ENCODE results near the gene EEFSEC. TPM values are rescaled to one million over a fixed set of nuclear protein-coding genes. Genes with fewer than 3 reads are reported as not detected.

EEFSEC gene
- total RNA-seq, 1 experiment from 2014 or later: 9.5 TPM

DNA sequence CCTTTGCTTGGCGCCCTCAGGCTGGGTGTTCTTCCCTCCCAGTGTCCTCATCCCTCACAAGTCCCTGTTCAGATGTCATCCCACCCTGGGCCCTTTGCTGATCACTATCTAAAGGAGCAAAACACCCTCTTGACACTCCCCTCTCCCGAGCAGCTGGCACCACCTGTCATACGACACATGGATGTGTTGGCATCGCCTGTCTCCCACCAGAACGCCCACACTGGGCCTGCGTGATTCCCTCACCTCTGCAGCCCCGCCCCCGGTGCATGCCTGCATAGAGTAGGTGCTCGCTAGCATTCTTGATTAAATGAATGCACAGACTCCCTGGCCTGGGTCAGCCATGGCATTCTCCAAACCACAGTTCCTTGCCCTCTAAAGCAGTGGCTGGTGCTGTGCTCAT, 237.6 kb downstream of the EEFSEC start:
- Mint-ChIP-seq H3K27me3 (ENCODE audit: low read depth) (no peaks in the 10 kb centered on the region), H3K9me3 (no peaks in the 10 kb centered on the region), H3K36me3 (ENCODE audit: insufficient read depth in 1 of 3, low read depth in 3 of 3) (no peaks in the 10 kb centered on the region; a peak in 1 of 7 replicates), H3K4me3 (no peak overlapping the region), H3K27ac (peak overlapping the region in 1 of 3 experiments; percentile 54; a peak in 1 of 7 replicates), H3K4me1 (peaks cover 9 to 12% of the 10 kb centered on the region in 2 experiments)
- Histone ChIP-seq H3K27me3 (ENCODE audit: insufficient read depth, low read length) (no peaks in the 10 kb centered on the region), H3K9me3 (ENCODE audit: control insufficient read depth, low read depth, low read length) (no peaks in the 10 kb centered on the region), H3K56ac (ENCODE audit: insufficient read length, low read depth, low read length) (no peak overlapping the region), H3K4ac (ENCODE audit: low read depth, low read length) (no peak overlapping the region), H3K79me2 (ENCODE audit: insufficient read depth, low read length) (no peaks in the 10 kb centered on the region), H2BK5ac (ENCODE audit: insufficient read length, low read length) (no peak overlapping the region), H3K18ac (ENCODE audit: insufficient read length, low read depth, low read length) (no peak overlapping the region), H2BK20ac (ENCODE audit: low read depth, low read length, poor library complexity, severe bottlenecking) (no peak overlapping the region), H3K23ac (ENCODE audit: insufficient read length, low read depth, low read length) (no peak overlapping the region), H2BK12ac (ENCODE audit: insufficient read length, low read depth, low read length) (no peak overlapping the region), H3K4me1 (ENCODE audit: insufficient read depth, low read length) (no peaks in the 10 kb centered on the region), H4K20me1 (ENCODE audit: control insufficient read depth, insufficient read depth, insufficient read length) (peaks cover 3% of the 10 kb centered on the region), H2AK5ac (ENCODE audit: insufficient read length, low read length) (no peak overlapping the region), H3K79me1 (ENCODE audit: insufficient read depth, low read depth, low read length, poor library complexity, severe bottlenecking) (no peaks in the 10 kb centered on the region), H3K14ac (ENCODE audit: insufficient read depth, low read length) (no peak overlapping the region), H4K91ac (ENCODE audit: insufficient read length, low read depth, low read length) (no peak overlapping the region), H2BK15ac (ENCODE audit: low read depth, low read length) (no peak overlapping the region), H2AFZ (ENCODE audit: low read length) (no peak overlapping the region), H4K5ac (ENCODE audit: insufficient read length, low read depth, low read length) (no peak overlapping the region), H3K23me2 (ENCODE audit: insufficient read length, low read depth, low read length, poor library complexity, severe bottlenecking) (no peaks in the 10 kb centered on the region), H3K27ac (ENCODE audit: insufficient read length, low read depth, low read length) (no peak overlapping the region), H3K4me2 (ENCODE audit: insufficient read depth, insufficient read length, low read length) (no peak overlapping the region), H3T11ph (ENCODE audit: low read length) (no peak overlapping the region), H2BK120ac (ENCODE audit: low read depth, low read length, poor library complexity, severe bottlenecking) (no peak overlapping the region), H4K8ac (replicated peaks; ENCODE audit: insufficient read length, low read depth, low read length) (no peak overlapping the region), H3K9ac (ENCODE audit: extremely low read depth, insufficient read length, low read length) (no peak overlapping the region)
- no peak for DNase-seq
- TF ChIP-seq, protein P1, sequence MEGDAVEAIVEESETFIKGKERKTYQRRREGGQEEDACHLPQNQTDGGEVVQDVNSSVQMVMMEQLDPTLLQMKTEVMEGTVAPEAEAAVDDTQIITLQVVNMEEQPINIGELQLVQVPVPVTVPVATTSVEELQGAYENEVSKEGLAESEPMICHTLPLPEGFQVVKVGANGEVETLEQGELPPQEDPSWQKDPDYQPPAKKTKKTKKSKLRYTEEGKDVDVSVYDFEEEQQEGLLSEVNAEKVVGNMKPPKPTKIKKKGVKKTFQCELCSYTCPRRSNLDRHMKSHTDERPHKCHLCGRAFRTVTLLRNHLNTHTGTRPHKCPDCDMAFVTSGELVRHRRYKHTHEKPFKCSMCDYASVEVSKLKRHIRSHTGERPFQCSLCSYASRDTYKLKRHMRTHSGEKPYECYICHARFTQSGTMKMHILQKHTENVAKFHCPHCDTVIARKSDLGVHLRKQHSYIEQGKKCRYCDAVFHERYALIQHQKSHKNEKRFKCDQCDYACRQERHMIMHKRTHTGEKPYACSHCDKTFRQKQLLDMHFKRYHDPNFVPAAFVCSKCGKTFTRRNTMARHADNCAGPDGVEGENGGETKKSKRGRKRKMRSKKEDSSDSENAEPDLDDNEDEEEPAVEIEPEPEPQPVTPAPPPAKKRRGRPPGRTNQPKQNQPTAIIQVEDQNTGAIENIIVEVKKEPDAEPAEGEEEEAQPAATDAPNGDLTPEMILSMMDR (conservative IDR thresholded peaks at IDR 0.05): no peak
- no CpG with 5 or more reads among the region's 9 CpGs for WGBS (ENCODE audit: extremely low coverage, insufficient read length, low lambda C conversion rate)
